Heart left ventricle (tissue), 13 donors: ENCODE data around the gene PLCXD3.

Experiments
- POLR2A ChIP-seq, 2 donors: fragments of 450-650 bp; IDR thresholded peaks; one replicate each; pipeline ENCODE4 v1.6.1; 2017; ENCODE audit warnings: antibody characterized with exemption in 2 of 2, mild to moderate bottlenecking in 2 of 2, moderate library complexity in 2 of 2
- TF ChIP-seq, protein P1 (sequence below), 12 donors: fragments of 200-600 bp; sonication (generic) in 4 of 12; IDR thresholded peaks; one replicate each; pipeline versions ENCODE4 v1.5.0 to v1.8.0; 2018 to 2022; ENCODE audit warnings: antibody characterized with exemption in 12 of 12, mild to moderate bottlenecking in 5 of 12
- donor health status: ischemic (EF 13 %, LVEDD 7.1; RV severe dilation, severe dysfunction).
- donor health status: DM: no; HTN: yes; CAD: no.
- donor health status: DM: no; HTN: no; CAD: no.
- donor health status: ischemic (EF 25% LVEDD 6.9; RV normal size, moderate dysfunction).
- donor health status: ischemic (EF 25% LVEDD 5.7; RV mildly dilated, moderate dysfunction).
- donor health status: ischemic (EF 35%, LVEDD 5.7; RV mildly dilated, moderate dysfunction).
- donor health status: nonischemic (EF 11% LVEDD 7.7; RV severe dilation, severe dysfunction).
- donor health status: DM: yes; HTN: yes; CAD: no.
- donor health status: PGD.
- donor health status: ischemic (EF 29% LVEDD 5.4; RV normal size, mild dysfunction).
- donor health status: nonischemic (EF 23%, LVEDD 6.1; RV moderate dilation, normal function).

DNA sequence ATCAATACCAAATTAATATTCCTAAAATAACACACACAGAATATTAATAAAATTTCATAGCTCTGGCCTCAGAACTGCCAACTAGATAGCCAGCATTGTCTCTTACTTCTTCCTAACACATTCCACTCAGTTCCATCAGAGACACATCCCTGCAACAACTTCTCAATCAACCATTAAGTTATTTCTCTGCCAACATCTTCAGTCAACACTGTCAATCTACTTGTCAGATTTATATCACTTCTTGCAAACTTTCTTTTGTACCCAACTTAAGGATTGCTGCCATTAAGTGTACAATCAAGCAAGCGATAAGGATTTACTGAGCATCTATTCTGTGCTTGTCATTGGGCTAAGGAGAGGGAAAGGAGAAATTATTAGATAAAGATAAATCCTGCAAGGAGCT is 50.8 kb downstream of the PLCXD3 start:
- TF ChIP-seq, protein P1, sequence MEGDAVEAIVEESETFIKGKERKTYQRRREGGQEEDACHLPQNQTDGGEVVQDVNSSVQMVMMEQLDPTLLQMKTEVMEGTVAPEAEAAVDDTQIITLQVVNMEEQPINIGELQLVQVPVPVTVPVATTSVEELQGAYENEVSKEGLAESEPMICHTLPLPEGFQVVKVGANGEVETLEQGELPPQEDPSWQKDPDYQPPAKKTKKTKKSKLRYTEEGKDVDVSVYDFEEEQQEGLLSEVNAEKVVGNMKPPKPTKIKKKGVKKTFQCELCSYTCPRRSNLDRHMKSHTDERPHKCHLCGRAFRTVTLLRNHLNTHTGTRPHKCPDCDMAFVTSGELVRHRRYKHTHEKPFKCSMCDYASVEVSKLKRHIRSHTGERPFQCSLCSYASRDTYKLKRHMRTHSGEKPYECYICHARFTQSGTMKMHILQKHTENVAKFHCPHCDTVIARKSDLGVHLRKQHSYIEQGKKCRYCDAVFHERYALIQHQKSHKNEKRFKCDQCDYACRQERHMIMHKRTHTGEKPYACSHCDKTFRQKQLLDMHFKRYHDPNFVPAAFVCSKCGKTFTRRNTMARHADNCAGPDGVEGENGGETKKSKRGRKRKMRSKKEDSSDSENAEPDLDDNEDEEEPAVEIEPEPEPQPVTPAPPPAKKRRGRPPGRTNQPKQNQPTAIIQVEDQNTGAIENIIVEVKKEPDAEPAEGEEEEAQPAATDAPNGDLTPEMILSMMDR (IDR thresholded peaks at IDR 0.05), result no peak
- TF ChIP-seq POLR2A (IDR thresholded peaks at IDR 0.05), result no peak
